Activated CD4-positive, alpha-beta T cell treated with anti-CD3 and anti-CD28 coated beads for 1 hour (primary cell): ENCODE results near the gene AK8.
A peak's percentile ranks its signal among the peaks of the same experiment; 100 is the strongest.

Source experiments
- DNase-seq: peaks from one replicate; pipeline ENCODE4 v3.0.0-alpha.2; 2020

Gene AK8

DNA sequence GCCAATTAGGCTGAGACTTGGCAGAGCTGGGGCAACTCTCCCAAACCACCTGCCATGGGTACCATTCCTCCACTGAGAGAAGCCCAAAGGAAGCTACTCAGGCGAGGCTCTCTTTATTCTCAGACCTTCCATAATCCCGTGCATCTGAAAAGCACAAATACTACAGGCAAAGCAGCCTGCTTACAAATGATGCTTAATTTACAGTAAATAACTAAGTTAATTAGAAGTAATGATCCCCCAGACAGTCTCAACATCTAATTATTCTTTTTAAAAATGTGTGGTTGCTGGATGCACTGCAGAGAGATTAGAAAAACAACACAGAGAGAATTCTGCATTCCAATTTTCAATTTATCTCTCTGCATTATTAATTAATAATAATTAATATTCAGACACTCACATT is 53.1 kb downstream of the AK8 start:
- DNase-seq, result no peak

DNA sequence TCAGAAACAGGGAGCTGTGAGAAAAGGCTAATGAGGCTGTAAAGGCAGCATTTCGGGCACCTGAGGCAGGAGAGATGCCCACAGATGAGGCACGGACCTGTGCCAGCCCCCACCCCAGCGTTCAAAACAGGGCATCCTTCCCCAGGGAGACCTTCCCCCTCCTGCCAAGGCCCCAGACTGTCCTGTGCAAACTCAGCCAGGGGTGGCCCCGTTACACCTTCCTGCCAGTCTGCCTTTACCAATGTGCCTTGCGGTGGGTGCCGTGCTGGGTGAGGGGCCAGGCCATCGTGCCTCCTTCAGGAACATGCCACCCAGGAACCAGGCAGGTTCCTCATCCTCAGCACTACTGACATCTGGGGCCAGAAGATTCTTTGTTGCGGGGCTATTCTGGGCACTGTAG is 53.9 kb downstream of the AK8 start:
- DNase-seq, result no peak

DNA sequence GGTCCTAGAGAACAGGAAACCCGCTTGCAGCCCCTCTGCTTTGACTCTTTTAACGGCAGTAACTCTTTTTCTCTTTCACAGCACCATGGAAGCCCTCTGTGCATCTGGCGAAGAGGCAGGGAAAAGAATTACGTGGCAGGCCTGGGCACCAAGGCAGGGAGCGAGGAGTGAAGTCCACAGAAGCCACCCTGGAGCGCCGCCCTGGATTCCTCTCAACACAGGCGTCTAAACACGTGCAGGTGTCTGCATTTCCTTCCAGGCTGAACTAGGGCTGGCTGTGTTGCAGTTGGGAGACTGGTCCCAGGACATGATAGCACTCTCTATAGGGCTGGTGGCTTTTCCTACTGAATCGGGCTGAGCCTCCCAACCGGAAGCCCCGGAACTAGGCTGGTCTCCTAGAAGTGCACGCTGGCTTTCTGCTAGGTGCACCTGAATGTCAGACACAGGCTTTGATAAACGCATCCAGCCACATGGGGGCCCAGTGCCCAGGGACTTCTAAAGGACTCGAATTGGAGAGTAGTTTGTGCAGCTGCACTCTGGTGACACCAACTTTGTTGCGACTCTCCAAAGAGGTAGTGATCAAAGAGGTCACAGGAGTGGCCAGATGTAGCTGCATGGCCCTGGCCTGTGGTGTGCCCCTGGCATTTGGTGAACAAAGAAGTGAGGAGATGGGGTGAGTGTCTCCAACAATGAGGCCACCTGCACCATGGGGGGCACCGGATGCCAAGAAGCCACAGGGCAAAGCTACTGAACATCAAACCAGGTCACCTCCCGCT is 54.5 kb downstream of the AK8 start:
- DNase-seq, result no peak

DNA sequence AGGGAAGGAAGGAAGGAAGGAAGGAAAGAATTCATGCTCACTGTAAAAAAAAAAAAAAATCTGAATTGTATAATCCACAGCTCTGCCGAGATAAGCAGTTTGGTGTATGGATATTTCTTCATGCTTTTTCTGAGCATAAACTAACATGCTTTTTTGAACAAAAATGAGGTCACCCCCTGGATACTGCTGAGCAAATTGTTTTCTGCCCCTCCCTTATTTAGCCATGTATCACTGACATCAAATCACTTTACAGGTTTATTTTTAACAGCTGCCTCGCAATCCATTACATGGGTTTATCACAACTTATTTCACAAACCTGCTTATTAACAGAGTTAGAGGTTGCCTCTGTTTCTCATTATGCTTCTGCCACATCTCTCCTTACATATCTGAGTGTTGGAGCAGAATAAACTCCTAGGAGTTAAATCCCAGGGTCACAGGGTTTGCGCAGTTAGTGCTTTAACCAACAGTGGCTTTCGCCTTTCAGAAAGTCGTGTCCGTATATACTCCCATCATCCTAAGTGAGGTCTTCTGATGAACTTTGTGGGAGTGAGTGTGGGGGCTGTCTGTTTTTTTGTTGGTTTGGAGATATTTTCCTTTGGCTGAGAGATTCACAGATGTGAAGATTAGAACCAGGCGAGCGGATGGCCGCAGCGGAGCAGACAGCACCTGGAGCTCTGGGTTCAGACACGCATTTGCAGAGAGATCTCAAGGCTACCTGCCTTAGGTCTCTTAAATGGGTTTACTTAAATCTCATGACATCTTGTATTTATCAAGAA is 57.7 kb downstream of the AK8 start:
- no peak for DNase-seq

DNA sequence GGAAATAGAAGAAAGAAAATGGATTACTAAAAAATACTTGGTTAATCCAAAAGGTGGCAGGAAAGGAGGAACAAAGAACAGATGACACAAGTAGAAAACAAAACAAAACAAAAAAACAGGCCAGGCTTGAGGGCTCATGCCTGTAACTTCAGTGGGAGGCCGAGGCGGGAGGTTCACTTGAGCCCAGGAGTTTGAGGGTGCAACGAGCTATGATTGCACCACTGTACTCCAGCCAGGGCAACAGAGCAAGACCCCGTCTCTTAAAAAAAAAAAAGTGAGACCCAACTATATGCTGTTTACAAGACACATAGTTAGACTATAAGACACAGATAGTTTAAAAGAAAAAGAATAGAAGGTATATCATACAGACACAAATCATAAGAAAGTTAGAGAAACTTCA is 59.5 kb downstream of the AK8 start:
- no peak for DNase-seq

DNA sequence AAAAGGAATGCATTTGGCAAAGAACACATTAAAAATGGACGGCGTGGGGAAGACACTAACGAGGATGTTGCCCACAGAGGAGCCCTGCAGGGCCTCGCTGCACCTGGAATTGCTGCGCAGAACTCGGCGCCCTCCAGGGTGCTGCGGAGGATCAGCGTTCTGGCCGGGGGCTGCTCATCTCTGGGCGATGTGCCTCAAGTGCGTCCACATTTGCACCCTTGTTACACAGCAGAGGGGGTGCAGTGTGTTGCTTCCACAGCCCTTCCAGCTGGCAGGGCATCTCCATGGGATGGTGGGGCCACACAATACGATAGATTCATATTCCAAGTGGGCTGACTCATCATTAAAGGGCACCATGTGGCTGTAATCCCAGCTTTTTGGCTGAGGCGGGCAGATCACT is 63.1 kb downstream of the AK8 start:
- no peak for DNase-seq

DNA sequence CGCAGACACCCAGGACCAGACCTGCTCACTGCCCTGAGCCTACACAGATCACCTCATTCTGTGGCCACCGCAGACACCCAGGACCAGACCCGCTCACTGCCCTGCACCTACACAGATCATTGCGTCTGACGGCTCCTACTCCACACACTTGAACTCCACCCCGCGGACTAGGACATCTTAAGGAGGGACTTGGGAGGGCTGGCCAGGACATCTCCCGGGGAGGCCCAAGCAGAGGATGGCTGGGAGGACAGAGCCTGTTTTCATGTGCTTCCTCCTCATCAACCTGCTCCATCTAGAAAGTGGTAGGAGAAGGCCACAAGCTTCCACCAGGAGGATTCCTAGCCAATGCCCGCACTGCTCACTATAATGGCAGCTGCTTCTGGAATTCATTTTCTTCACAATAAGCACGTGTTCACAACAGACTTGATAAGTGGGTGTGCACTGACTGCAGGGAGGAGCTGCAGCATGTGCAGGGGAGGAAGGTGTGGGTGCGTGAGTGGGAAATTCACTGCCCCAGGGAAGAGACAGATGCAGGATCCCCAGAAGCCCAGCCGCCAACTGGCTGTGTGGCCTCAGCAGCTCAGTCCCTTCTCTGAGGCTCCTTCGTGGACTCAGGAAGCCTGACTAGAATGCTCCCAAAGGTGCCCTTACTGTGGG is 64.8 kb downstream of the AK8 start:
- DNase-seq, result no peak

DNA sequence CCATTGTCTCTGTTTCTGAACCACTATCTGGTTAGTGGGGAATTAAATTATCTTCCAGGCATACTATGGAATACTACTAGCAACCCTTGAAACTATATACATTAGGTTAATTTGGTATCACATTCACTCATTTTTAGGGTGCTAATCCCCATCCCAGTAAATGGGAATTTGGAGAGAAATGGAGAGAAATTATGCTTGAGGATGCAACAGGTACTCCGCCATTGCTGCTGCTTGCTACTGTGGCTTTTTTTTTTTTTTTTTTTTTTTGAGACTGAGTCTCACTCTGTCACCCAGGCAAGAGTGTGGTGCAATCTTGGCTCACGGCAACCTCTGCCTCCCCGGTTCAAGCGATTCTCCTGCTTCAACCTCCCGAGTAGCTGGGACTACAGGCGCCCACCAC is 66.1 kb downstream of the AK8 start:
- DNase-seq, result no peak

DNA sequence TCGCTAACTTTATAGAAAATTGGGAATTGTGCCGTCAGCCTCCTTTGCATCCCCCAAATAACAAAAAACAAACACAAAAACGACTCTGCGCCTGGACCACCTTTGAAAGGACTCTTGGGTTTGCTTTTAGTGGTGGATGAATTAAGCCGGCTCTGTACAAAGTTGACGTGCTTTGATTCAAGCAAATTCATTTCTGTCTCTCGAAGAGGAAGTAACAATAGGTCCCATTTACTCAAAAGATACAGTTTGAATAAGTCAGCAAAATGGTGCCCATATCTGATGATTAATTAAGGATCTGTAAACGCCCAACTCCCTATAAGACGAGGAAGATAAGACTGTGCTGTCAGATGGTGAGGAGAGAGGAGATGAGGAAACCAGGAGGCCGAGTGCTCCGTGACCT is 67.8 kb downstream of the AK8 start:
- no peak for DNase-seq

DNA sequence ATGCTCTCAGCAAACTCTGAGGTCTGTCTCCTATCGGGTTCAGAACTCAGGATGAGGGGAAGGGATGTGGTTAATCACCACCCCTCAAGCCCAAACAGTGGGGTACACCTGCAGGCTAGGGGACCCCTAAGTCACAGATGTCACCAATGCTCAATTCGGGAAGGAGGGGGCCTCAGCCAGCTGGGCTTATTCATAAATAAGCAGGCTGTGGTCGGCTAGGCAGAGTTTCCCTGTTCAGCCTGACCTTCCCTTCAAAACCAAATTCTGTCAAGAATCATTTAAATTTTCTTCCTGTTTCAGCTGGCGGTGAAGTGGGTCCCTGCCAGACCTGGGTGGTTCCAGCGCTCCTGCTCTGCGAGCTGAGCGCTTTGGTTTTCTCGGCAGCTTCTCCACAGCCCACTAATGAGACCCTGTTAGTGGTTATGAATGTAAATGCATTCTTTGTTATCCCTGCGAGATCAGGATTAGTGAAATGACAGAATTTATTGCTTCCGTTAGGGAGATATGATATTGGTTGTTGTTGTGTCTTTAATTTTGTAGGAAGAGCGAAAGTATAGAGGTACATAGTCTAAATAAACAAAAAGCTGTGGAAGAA is 68.3 kb downstream of the AK8 start:
- DNase-seq, result no peak

DNA sequence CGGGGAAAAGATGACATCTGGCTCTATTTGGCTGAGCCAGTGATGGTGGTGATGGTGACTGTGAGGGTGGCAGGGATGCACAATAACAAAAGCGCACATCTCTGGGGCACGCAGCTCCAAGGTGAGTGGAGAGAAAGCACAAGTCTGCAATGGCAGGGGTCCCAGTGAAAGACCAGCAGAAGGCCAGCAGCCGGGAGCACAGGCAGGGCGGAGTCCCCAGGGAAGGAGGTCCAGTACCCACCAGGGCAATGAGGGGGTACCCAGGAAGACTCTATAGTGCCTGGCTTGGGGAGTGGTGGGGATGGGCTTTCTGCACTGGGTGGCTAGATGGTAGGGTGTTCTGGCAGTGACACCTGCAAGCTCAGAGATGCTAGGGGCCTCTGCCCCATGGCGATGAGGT is 69.4 kb downstream of the AK8 start:
- DNase-seq, result no peak

DNA sequence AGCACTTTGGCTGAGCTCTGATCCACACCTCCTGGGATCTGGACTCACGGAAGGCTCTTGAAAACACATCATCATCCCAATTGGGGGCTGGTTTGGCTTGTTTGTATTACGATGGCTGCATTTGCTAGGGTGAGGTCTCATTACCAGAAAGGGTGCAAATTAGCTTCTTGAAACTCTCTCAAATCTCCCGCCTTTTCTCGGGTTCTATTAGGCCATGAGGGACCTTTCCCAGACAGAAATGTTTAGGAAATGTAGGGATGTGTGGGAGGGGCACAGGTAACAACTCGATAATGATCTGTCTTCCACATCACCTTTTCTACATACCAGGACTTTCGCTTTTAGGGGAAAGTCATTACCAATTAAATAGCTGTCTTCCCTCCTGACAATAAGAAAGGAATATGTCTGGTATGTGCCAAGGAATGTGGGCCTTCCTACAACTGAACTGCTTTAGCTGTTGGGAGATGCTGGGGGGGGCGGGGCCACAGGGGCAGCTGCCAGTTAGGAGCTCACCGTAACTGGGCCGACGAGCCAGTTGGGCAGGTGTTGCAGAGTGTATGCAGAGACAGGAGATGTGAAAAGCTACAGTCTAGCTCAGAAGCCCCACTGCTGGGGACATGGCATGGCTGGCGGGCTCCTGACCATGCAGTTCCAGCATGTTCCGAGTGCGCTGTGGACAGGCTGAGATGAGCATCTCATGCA is 71.2 kb downstream of the AK8 start:
- no peak for DNase-seq

DNA sequence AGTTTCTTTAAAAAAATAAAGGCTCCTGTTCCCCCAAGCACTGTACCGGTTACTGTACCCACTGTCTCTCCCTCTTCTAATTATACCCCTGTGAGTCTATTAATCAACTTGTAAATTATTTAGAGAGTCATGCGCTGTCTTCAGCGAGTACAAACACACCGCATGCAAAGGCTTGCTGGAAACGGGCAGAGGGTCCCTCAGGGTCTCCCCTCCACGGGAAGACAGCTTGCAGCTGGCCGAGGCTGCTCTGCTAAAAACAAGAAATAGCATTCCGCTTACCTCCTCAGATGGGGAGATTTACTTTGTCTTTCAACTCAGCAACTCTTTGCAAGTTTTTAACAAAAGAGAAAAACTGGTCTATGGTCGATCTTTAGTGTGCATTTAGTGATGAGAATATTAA is 71.8 kb downstream of the AK8 start:
- DNase-seq, result no peak

DNA sequence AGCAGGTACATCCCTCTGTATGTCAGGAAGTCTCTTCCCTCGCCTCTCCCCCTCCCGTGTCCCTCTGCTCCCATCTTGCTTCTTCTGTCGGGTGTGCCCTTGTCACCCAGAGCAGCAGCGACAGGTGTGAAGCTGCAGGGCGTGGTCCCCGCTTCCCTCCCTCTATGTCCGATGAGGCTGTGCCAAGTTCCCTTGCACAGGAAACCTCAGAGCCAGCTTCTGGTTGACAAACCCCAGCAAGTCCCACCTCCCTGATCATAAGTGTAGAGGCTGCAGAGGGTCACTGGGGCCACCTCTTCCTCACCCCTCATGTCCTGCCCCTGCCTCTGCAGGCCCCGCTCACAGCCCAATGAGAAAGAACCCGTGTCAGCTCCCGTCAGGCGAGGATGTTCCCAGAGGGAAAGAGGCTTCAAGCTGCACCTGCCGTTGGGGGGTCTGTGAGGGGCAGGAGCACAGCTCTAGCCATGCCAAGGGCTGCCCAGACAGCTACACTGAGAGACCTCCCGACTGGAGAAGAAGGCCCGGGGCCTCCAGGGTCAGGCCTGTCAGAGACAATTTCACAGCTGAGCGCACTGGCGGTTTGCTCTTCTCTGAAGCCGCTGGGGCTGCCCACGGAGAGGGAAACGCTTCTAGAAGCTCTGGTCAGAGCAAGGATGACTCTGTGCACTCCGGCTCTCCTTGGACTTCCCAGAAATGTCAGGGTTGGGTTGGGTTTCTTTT is 73.3 kb downstream of the AK8 start:
- no peak for DNase-seq

DNA sequence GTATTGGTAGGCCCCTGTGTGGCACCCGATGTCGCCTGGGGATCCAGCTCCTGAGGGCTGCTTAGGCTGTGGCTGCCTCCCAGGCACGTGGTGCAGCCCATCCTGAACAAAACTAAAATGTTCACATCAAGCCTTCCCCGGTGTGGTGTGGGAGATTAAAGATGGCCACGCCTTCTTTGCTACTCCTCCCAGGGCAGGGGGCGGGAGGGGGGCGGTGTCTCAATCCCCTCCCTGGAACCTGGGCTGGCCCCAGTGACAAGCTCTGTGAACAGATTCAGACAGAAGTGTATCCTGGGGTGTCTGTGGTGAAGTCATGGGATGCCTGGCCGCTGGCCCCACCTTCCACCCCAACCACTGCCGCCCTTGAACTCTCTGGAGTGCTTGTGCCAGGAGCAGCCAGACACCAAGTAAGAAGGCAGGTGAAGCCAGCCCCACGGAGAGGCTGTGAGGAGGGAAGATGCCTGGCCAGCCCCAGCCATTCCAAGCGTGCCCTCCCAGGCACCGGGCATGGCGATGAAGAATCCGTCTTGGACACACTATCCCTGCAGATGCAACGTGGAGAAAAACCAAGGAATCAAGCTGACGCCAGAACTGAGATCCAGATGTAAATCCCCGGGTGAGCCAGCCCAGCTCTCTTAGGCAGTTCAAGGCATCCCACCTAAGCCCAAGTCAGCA is 75.8 kb downstream of the AK8 start:
- no peak for DNase-seq

DNA sequence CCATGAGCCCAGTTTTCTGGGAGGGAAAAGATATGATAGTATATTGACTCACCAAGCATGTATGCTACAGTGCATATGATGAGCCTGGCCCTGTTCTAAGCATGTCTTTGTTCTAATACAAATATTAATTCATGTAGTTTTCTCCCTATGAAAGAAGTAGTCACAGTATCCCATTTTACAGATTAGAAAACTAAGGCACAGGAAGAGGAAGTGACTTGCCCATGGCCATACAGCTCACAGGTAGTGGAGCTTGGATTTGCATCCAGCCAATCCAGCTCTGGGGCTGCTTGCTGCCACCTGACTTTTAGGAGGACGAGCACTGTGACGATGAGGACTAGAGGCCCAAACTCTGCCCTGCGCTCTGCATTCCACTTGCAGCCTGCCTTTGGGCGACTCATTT is 76.4 kb downstream of the AK8 start:
- no peak for DNase-seq

DNA sequence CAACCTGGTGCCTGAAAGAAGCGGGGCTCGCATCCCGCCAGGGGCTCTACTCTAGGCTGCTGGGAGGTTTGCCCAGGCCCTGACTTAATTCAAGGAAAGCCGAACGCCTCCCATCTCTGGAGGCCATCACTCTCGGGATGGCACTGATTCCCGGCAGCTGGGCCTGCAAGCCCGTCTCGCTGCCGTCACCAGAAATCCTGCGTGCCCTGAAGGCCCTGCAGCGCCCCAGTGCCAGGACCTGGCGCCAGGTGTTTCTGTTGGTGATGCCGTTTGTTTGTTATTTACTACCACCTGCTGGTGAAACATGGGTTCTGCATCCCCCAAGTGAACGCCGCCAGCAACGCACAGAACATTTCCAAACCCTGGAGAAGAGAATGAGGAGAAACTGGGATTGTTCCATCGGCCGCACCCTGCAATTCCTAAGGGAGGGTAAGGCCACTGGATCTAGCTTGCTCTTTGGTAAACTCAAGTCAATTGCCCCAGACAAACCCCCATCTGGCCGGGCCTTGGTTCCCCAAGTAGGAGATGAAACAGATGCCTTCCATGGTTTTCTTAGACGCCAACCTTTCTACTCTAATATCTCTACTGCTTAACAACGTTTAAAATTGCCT is 77.9 kb downstream of the AK8 start:
- peak; percentile 49 for DNase-seq

DNA sequence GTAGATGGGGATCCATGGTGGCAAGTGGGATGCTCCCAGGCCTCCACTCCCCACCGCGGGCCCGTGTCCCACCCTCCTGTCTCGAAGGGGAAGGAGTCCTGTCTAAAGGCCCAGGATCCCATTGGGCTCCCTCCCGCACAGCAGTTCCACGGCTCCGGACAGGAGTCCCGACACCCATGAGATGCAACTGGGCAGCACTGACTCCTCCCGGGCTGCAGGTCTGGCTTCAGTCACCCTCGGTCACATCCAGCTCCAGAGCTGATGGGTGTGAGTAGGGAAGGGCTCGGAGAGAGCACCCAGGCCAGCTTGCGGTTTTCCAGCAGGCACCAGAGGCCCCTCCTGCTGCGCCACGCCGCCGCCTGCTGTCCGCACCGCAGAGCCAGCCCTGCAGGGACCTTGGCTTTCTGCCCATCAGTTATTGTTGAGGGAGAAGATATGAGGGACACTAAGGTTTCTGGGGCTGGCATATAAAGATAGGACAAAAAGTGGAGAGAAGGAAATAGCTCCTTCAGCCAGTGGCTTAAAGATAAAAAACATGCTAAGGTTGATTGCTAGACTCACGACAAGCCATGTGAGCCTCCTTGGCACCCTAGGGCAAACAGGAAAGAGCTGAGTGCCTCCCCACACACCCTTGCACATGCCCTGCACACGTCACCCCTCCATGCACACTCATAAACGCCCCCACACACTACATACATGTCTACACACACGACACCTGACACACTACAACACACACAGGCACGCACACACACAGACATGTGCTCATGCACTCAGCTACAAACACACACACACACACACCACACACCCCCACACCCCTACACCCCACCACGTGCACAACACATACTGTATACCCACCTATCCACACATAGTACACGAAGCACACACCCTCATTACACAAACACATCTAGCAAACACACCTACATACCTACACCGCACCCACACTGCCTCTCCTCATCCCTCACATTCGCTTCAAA is 79.0 kb downstream of the AK8 start:
- no peak for DNase-seq

DNA sequence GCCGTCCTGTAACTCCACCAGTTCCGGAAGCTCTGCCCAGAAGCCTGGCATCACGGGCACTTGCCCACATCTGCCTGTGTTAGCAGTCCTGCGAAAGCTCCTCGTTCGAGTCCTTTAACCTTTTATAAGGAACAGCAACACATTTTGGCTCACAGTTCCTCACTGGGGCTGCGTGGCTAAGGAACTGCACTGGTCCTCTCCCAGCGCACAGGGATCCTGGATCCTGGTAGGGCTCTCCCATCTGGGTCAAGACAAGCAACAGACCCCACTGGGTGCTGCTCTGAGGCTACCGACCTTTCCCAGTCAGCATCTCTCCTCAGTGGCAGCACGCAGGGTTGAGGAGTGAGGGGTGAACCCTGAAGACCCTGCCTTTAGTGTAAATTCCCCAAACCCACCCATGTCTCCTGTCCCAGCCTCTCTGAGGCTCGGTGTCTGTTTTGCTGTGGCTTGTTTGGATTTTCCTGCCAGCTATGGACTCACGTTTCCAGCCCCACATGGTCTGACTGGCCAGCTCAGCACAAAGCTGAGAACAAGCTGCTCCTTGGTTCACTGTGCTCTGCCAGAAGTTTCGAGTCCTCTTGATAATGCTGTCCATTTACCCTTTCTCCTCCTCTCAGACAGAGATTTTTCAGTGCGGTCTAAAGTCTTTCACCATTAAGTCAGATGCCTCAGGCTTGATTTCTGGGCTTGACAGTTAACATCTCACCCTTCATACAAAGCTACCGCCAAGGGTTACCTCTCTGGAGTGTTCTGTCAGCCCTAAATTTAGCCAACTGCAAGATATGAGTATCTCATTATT is 80.0 kb downstream of the AK8 start:
- DNase-seq, result no peak
